Neural cell (in vitro differentiated cells): ENCODE data around the gene FHAD1.

ENCODE experiments used
- CTCF ChIP-seq: fragments of 450-650 bp; IDR thresholded peaks from 2 replicates; pipeline ENCODE4 v1.5.1; 2014; ENCODE audit warnings: antibody characterized with exemption, mild to moderate bottlenecking, moderate library complexity; ENCODE audit not compliant: poor library complexity, severe bottlenecking
- EP300 ChIP-seq: fragments of 450-650 bp; conservative IDR thresholded peaks from 2 replicates; pipeline ENCODE4 v1.6.1; 2014; ENCODE audit warnings: antibody characterized with exemption, mild to moderate bottlenecking, moderate library complexity; ENCODE audit not compliant: poor library complexity, severe bottlenecking
- EZH2 ChIP-seq: fragments of 200-600, 300-800 bp; shearing (Covaris generic), sonication (generic); IDR thresholded peaks from 2 replicates; pipeline ENCODE4 v1.6.1; 2014; ENCODE audit warnings: antibody characterized with exemption, low read length, borderline replicate concordance, mild to moderate bottlenecking; ENCODE audit not compliant: insufficient read depth, poor library complexity, severe bottlenecking
- MXI1 ChIP-seq: fragments of 450-650 bp; conservative IDR thresholded peaks from 2 replicates; pipeline ENCODE4 v1.6.1; 2014; ENCODE audit warnings: antibody characterized with exemption, mild to moderate bottlenecking; ENCODE audit not compliant: poor library complexity, severe bottlenecking
- POLR2AphosphoS5 ChIP-seq: IDR thresholded peaks from 2 replicates; pipeline ENCODE4 v1.6.1; 2012
- RAD21 ChIP-seq: fragments of 450-650 bp; conservative IDR thresholded peaks from 2 replicates; pipeline ENCODE4 v1.6.1; 2014; ENCODE audit warnings: antibody characterized with exemption, mild to moderate bottlenecking, moderate library complexity
- REST ChIP-seq: IDR thresholded peaks from 2 replicates; pipeline ENCODE4 v1.6.1; 2012; ENCODE audit warnings: borderline replicate concordance
- SMC3 ChIP-seq: fragments of 450-650 bp; conservative IDR thresholded peaks from 2 replicates; pipeline ENCODE4 v1.6.1; 2014; ENCODE audit warnings: antibody characterized with exemption, mild to moderate bottlenecking, moderate library complexity; ENCODE audit not compliant: poor library complexity
- TAF1 ChIP-seq: IDR thresholded peaks from 2 replicates; pipeline ENCODE4 v1.6.1; 2012; ENCODE audit warnings: low read depth

- TF ChIP-seq TAF1 (no peak), EP300 (no peak), CTCF (no peak), SMC3 (no peak), POLR2AphosphoS5 (no peak), EZH2 (no peak), RAD21 (no peak), REST (no peak), MXI1 (no peak)
Observed at GRCh38 chr1:15443281-15443680, 196.3 kb downstream of the FHAD1 start.
